Lower lobe of right lung (tissue), 2 donors: ENCODE measurements around the gene NRG2. TPM values are rescaled to one million over a fixed set of nuclear protein-coding genes. Genes with fewer than 3 reads are reported as not detected.

ENCODE experiments used
- ATAC-seq, 2 donors: fragments of 200-7000 bp; cut with Tn5 transposase; one replicate each; pipeline ENCODE4 v1.9.1; 2020 to 2022; ENCODE audit warnings: mild to moderate bottlenecking in 2 of 2, moderate library complexity in 2 of 2
- DNase-seq: peaks from one replicate; pipeline ENCODE4 v3.0.0-alpha.2; 2020
- H3K27ac ChIP-seq: fragments of 200-600 bp; one replicate; pipeline ENCODE4 v1.8.0; 2022
- H3K27me3 ChIP-seq: fragments of 200-600 bp; one replicate; pipeline ENCODE4 v1.8.0; 2022; ENCODE audit warnings: low read depth
- H3K36me3 ChIP-seq: fragments of 200-600 bp; one replicate; pipeline ENCODE4 v1.8.0; 2022; ENCODE audit warnings: mild to moderate bottlenecking
- H3K4me1 ChIP-seq: fragments of 200-600 bp; one replicate; pipeline ENCODE4 v1.8.0; 2022
- H3K4me3 ChIP-seq: fragments of 200-600 bp; one replicate; pipeline ENCODE4 v1.8.0; 2022; ENCODE audit warnings: mild to moderate bottlenecking
- H3K9me3 ChIP-seq: fragments of 200-600 bp; one replicate; pipeline ENCODE4 v1.8.0; 2022
- intact Hi-C: fragments of 100-400 bp; cut with DNase I; formaldehyde crosslinking; loops from one replicate; pipeline ENCODE4 v1.11.0; 2022
- total RNA-seq: library from RNA; stranded (reverse); fragmentation: NEBNext Ultra II Directional; extraction: Animal tissue kit (Norgen Biotek cat#: 25700); gene quantifications from one replicate; pipeline ENCODE4 v1.2.1, GENCODE V29; 2021
- TF ChIP-seq, protein P1 (sequence below): fragments of 200-600 bp; IDR thresholded peaks from one replicate; pipeline ENCODE4 v1.8.0; 2022; ENCODE audit warnings: antibody characterized with exemption, mild to moderate bottlenecking
- donor health status: DM: no; HTN: yes; CAD: no; lungs with severe emphysema.

NRG2 gene
- total RNA-seq, 1 donor from 2014 or later: 1.6 TPM

DNA sequence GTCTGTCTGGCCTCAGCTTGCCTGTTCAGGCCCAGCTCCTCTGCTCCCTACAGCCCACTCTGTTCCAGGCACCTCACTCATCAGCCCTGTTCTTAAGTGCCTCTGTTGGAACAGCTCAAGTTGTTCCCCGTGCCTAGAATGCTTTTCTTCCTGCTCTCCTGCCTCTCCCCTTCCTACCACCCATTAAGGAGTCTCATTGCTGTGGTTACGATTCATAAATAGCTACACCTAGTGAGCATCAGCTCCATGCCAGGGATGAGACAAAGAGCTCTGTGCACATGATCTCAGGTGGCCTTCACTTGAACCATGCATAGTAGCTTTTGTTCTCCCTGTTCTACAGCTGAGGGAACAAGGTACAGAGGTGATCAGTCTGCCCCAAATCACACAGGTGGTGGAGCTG is 193.2 kb downstream of the NRG2 start:
- no peak for DNase-seq
- H3K4me3 ChIP-seq: no peak overlapping the region
- peaks cover 13% of the 10 kb centered on the region for H3K4me1 ChIP-seq
- peaks cover 16% of the 10 kb centered on the region for H3K27me3 ChIP-seq
- ATAC-seq: peak; percentile 15 to 49
- intact Hi-C loops: loop anchor here (5.0 kb wide), 1 partner anchor 63 kb away; no protein-coding TSS in a partner anchor
- H3K36me3 ChIP-seq: no peaks in the 10 kb centered on the region
- H3K9me3 ChIP-seq: no peaks in the 10 kb centered on the region
- TF ChIP-seq, protein P1, sequence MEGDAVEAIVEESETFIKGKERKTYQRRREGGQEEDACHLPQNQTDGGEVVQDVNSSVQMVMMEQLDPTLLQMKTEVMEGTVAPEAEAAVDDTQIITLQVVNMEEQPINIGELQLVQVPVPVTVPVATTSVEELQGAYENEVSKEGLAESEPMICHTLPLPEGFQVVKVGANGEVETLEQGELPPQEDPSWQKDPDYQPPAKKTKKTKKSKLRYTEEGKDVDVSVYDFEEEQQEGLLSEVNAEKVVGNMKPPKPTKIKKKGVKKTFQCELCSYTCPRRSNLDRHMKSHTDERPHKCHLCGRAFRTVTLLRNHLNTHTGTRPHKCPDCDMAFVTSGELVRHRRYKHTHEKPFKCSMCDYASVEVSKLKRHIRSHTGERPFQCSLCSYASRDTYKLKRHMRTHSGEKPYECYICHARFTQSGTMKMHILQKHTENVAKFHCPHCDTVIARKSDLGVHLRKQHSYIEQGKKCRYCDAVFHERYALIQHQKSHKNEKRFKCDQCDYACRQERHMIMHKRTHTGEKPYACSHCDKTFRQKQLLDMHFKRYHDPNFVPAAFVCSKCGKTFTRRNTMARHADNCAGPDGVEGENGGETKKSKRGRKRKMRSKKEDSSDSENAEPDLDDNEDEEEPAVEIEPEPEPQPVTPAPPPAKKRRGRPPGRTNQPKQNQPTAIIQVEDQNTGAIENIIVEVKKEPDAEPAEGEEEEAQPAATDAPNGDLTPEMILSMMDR: no peak
- H3K27ac ChIP-seq: peak overlapping the region; percentile 31

DNA sequence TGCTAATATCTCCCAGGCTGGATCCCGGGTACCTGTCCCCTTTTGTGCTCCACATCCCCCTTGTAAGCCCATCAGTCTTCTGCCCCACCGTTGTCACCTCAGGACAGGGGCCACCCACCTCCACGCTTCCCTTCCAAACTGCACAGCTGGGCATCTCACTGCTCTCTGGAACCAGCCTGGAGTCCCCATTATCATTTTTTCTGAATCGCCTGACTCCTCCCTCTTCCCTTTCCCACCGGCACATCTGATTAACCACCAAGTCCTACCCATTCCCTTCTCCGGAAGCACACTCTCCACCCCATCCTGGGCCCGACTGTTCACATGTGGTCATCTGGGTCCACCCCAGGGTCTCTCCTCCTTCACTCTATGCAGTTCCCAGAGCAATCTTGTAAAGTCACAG is 193.6 kb downstream of the NRG2 start:
- H3K36me3 ChIP-seq: no peaks in the 10 kb centered on the region
- intact Hi-C loops: loop anchor here (5.0 kb wide), 1 partner anchor 62 kb away; no protein-coding TSS in a partner anchor
- DNase-seq: no peak
- ATAC-seq: no peak
- no peaks in the 10 kb centered on the region for H3K9me3 ChIP-seq
- H3K4me3 ChIP-seq: no peak overlapping the region
- H3K27me3 ChIP-seq: peaks cover 20% of the 10 kb centered on the region
- TF ChIP-seq, protein P1: no peak
- H3K4me1 ChIP-seq: peaks cover 14% of the 10 kb centered on the region
- peak overlapping the region; percentile 31 for H3K27ac ChIP-seq

DNA sequence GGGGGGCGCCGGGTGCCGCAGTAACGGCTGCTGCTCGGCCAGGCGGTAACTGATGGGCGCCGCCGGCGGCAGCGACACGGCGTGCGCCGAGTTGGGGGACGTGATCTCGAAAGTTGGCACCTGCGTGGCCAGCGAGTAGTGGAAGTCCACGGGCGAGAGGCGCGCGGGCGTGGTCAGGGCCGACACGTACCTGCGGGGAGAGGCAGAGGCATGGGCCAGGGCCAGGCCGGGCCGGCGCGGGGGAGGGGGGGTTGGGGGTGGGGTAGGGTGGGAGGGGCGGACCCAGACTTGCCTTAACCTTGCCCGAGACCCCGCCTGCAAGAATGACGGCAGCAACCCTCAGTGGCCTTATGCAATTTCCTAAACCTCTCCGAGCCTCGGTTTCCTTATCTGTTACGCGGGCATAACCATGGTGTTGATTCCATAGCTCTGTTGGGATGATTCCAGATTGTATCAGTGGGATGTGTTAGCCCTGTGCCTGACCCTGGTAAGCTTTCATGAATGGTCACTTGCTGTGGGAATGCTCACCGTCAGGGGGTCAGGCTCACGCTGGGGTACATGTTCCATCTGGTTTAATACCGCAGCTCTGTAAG is 194.5 kb downstream of the NRG2 start:
- DNase-seq (no peak), ATAC-seq (peak in 1 of 2 donors; percentile 7)
- H3K4me3 ChIP-seq: peak overlapping the region; percentile 60
- peak overlapping the region; percentile 72 for H3K27ac ChIP-seq
- peaks cover 21% of the 10 kb centered on the region for H3K4me1 ChIP-seq
- peaks cover 21% of the 10 kb centered on the region for H3K27me3 ChIP-seq
- TF ChIP-seq, protein P1: no peak
- intact Hi-C loops: loop anchor here (5.0 kb wide), 1 partner anchor 61 kb away; no protein-coding TSS in a partner anchor
- H3K36me3 ChIP-seq: no peaks in the 10 kb centered on the region
- no peaks in the 10 kb centered on the region for H3K9me3 ChIP-seq

DNA sequence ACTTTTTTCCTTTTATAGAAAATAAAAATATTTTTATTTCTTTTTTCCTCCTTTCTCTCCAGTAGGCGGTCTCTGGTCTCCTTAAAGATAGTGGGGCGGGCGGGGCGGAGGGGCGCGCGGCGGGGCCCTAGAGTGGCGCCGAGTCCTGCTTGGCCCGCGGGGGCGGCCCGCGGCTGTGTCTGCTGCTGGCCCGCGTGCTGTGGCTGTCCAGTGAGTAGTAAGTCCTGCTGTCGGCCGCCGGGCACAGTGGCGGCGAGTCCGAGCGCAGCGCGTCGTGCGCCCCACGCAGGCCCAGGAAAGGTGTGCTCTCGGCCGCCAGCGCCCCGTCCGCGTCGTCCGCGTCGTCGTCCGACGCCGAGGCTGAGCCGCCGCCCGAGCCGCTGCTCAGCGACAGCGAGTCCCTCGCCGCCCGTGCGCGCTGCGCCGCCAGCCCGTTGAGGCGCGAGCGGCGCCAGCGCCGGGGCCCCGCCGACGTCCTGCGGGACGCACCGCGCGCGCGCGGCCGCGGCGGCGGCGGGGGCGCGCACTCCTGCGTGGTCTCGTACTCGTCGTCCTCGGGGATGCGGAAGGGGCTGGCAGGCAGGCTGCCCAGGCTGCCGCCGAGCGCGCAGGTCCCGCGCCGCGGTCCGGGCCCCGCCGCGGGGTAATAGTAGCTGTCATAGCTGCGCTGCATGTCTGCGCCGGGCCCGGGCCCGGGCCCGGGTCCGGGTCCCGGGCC is 195.2 kb downstream of the NRG2 start:
- ATAC-seq: peak; percentile 65 to 79
- peak; percentile 73 for DNase-seq
- intact Hi-C loops: loop anchor here (5.0 kb wide), 1 partner anchor 61 kb away; no protein-coding TSS in a partner anchor
- peaks cover 21% of the 10 kb centered on the region for H3K27me3 ChIP-seq
- H3K27ac ChIP-seq: peak overlapping the region; percentile 79
- TF ChIP-seq, protein P1: peak; percentile 13
- H3K9me3 ChIP-seq: no peaks in the 10 kb centered on the region
- peak overlapping the region; percentile 60 for H3K4me3 ChIP-seq
- no peaks in the 10 kb centered on the region for H3K36me3 ChIP-seq
- H3K4me1 ChIP-seq: peaks cover 21% of the 10 kb centered on the region

DNA sequence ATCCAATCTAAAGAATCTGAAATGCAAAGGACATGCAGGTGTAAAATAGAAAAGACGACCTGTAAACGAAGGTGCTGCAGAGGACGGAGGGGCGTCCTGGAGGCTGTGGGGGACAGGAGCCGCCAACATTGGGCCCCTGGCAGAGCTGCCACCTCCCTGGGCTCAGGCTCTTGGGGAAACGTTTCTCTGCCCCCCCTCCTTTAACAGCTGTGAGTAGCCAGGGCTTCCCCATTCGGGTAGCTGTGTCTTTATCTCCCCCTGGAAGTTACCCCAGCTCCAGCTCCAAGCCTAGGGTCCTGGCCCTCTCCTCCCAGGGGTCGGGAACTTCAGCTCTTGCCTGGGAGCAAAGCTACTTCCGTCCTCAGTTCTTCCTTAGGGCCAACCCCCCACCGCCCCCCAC is 196.0 kb downstream of the NRG2 start:
- H3K27me3 ChIP-seq: peaks cover 21% of the 10 kb centered on the region
- ATAC-seq: no peak
- no peak overlapping the region for H3K4me3 ChIP-seq
- no peaks in the 10 kb centered on the region for H3K9me3 ChIP-seq
- peaks cover 21% of the 10 kb centered on the region for H3K4me1 ChIP-seq
- no peak for DNase-seq
- intact Hi-C loops: loop anchor here (5.0 kb wide), 1 partner anchor 60 kb away; no protein-coding TSS in a partner anchor
- TF ChIP-seq, protein P1: no peak
- no peak overlapping the region for H3K27ac ChIP-seq
- no peaks in the 10 kb centered on the region for H3K36me3 ChIP-seq
